K562 (cell line): ENCODE results near the gene SLC9A1. TPM values are rescaled to one million over a fixed set of nuclear protein-coding genes. Genes with fewer than 3 reads are reported as not detected.

Experiments
- CBX1 ChIP-seq: sonication (generic); IDR thresholded peaks from 2 replicates; pipeline ENCODE4 v1.6.1; 2016; ENCODE audit warnings: antibody characterized with exemption, low read depth, mild to moderate bottlenecking
- E2F4 ChIP-seq: sonication (generic); formaldehyde crosslinking; IDR thresholded peaks from 2 replicates; pipeline ENCODE4 v1.8.0; 2022; ENCODE audit warnings: mild to moderate bottlenecking, low read depth, missing genetic modification reagents
- ELF4 ChIP-seq: fragments of 450-650 bp; formaldehyde crosslinking; IDR thresholded peaks from 2 replicates; pipeline ENCODE4 v1.4.0; 2022; ENCODE audit warnings: missing genetic modification characterization
- FIP1L1 ChIP-seq: fragments of 200-400 bp; formaldehyde crosslinking; IDR thresholded peaks from 2 replicates; pipeline ENCODE4 v1.6.1; 2018; ENCODE audit warnings: mild to moderate bottlenecking, low read depth, low read length; ENCODE audit not compliant: poor library complexity, severe bottlenecking
- HMG20B ChIP-seq: fragments of 250-450 bp; sonication (Bioruptor Pico); IDR thresholded peaks from 2 replicates; pipeline ENCODE4 v1.5.0; 2021; ENCODE audit warnings: mild to moderate bottlenecking
- HNRNPL ChIP-seq: fragments of 200-400 bp; formaldehyde crosslinking; IDR thresholded peaks from 2 replicates; pipeline ENCODE4 v1.6.1; 2017; ENCODE audit warnings: low read depth, mild to moderate bottlenecking, low read length
- KAT7 ChIP-seq: sonication (generic); formaldehyde crosslinking; IDR thresholded peaks from 2 replicates; pipeline ENCODE4 v1.8.0; 2022; ENCODE audit warnings: missing genetic modification reagents, mild to moderate bottlenecking, borderline replicate concordance
- KLF16 ChIP-seq: IDR thresholded peaks from 2 replicates; pipeline ENCODE4 v1.6.1; 2016; ENCODE audit warnings: antibody characterized with exemption
- KLF6 ChIP-seq: fragments of 250-450 bp; sonication (Bioruptor Pico); IDR thresholded peaks from 2 replicates; pipeline ENCODE4 v1.4.0; 2020; ENCODE audit warnings: mild to moderate bottlenecking, moderate library complexity, borderline replicate concordance
- MCM2 ChIP-seq: fragments of 450-650 bp; IDR thresholded peaks from 2 replicates; pipeline ENCODE4 v1.6.1; 2017; ENCODE audit warnings: low read depth, mild to moderate bottlenecking
- MTA3 ChIP-seq: fragments of 450-650 bp; formaldehyde crosslinking; IDR thresholded peaks from 2 replicates; pipeline ENCODE4 v1.6.1; 2017; ENCODE audit warnings: mild to moderate bottlenecking, borderline replicate concordance
- MYC ChIP-seq, 2 experiments: fragments of 250-450 bp in 1 of 2; sonication (Bioruptor Pico) in 1 of 2; IDR thresholded peaks; 2 replicates each; pipeline versions ENCODE4 v1.5.1 to v1.6.1; 2012 to 2021; ENCODE audit warnings: low read depth in 2 of 2, borderline replicate concordance in 1 of 2, improper control_type of control experiment in 1 of 2, low read length in 1 of 2, mild to moderate bottlenecking in 1 of 2, moderate library complexity in 1 of 2
- NCOA6 ChIP-seq: fragments of 450-650 bp; IDR thresholded peaks from 2 replicates; pipeline ENCODE4 v1.6.1; 2017; ENCODE audit warnings: mild to moderate bottlenecking
- NFATC3 ChIP-seq: fragments of 450-650 bp; IDR thresholded peaks from 2 replicates; pipeline ENCODE4 v1.6.1; 2017; ENCODE audit warnings: mild to moderate bottlenecking
- NFIC ChIP-seq: fragments of 450-650 bp; IDR thresholded peaks from 2 replicates; pipeline ENCODE4 v1.6.1; 2017; ENCODE audit warnings: mild to moderate bottlenecking, inconsistent platforms
- NR4A1 ChIP-seq, 2 experiments: fragments of 250-450 bp in 1 of 2; fragments of 450-650 bp in 1 of 2; sonication (Bioruptor Pico) in 1 of 2; IDR thresholded peaks; 2 replicates each; pipeline versions ENCODE4 v1.4.0 to v1.6.1; 2016 to 2020; ENCODE audit warnings: mild to moderate bottlenecking in 2 of 2, missing compliant biosample characterization in 1 of 2, missing genetic modification characterization in 1 of 2, moderate library complexity in 1 of 2
- OTX1 ChIP-seq: fragments of 450-650 bp; formaldehyde crosslinking; IDR thresholded peaks from 2 replicates; pipeline ENCODE4 v1.4.0; 2022; ENCODE audit warnings: mild to moderate bottlenecking
- RBBP5 ChIP-seq: fragments of 200-600 bp; sonication (generic); IDR thresholded peaks from 2 replicates; pipeline ENCODE4 v1.6.1; 2012; ENCODE audit warnings: borderline replicate concordance, mild to moderate bottlenecking, low read length, control low read depth, inconsistent platforms; ENCODE audit not compliant: insufficient read depth, poor library complexity, severe bottlenecking
- STAT5B ChIP-seq: fragments of 250-450 bp; sonication (Bioruptor Pico); IDR thresholded peaks from 2 replicates; pipeline ENCODE4 v1.8.0; 2021; ENCODE audit warnings: mild to moderate bottlenecking, inconsistent platforms
- TAF1 ChIP-seq: IDR thresholded peaks from 2 replicates; pipeline ENCODE4 v1.6.1; 2011; ENCODE audit warnings: mild to moderate bottlenecking, low read length, moderate library complexity; ENCODE audit not compliant: insufficient read depth, control insufficient read depth, severe bottlenecking; ENCODE audit errors: extremely low read depth
- ZHX1 ChIP-seq: fragments of 150-350 bp; conservative IDR thresholded peaks from 2 replicates; pipeline ENCODE4 v1.6.1; 2014; ENCODE audit warnings: low read length
- ZNF764 ChIP-seq: fragments of 250-450 bp; sonication (Bioruptor Pico); IDR thresholded peaks from 2 replicates; pipeline ENCODE4 v1.4.0; 2020; ENCODE audit warnings: low read depth, mild to moderate bottlenecking, moderate library complexity
- polyA plus RNA-seq, 8 experiments: library from polyadenylated mRNA; depleted of rRNA in 4 of 8; stranded (reverse) in 5 of 8; unstranded in 3 of 8; fragments of >200 nt; fragmentation: Nextera tagmentation in 2 of 8; fragmentation: Illumina TruSeq in 1 of 8; extraction: Ambion mirVana in 2 of 8; extraction: Trizol in 1 of 8; gene quantifications; 2 replicates each; pipeline versions ENCODE4 v1.2.1 to v1.2.3, GENCODE V29; 2011 to 2014; ENCODE audit warnings: inconsistent platforms in 1 of 8, missing spikeins in 1 of 8
- total RNA-seq, 7 experiments: library from RNA; depleted of rRNA in 6 of 7; stranded (reverse); fragments of >200 nt in 6 of 7; fragmentation: Illumina TruSeq in 2 of 7; extraction: Trizol in 2 of 7; gene quantifications; 2 replicates each; pipeline versions ENCODE4 v1.2.1 to v1.2.3, GENCODE V29; 2011 to 2021; ENCODE audit warnings: low replicate concordance in 1 of 7
- TF ChIP-seq, protein P1 (sequence below): fragments of 450-650 bp; IDR thresholded peaks from 2 replicates; pipeline ENCODE4 v1.6.1; 2016; ENCODE audit warnings: mild to moderate bottlenecking

SLC9A1 gene
- total and polyA plus RNA-seq, 9 of the 15 experiments (the other 6 are each of a cell fraction or from before 2014, with no cell fraction given) = 0.59 to 14.4 (median 2.0) TPM

DNA sequence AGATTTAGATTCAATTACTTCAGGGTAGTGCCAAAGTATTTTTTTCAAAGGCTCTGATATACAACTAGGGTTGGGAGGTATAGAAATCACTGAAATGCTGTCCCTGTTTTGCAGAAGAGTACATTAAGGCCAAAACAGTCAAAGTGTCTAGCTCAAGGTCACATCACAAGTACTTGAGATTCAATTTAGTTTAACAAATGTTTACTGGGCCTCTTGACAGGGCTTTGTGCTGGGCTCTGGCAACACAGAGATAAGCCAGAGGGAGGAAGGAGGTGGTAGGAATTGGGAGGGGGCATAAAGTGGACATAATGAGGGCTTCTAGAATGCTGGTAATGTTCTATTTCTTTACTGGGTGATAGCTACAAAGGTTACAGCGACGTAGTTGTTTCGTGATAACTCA lies 2.3 kb upstream of the SLC9A1 start (continued):
- no peak for TF ChIP-seq STAT5B (CRISPR knock-in tag)
- TF ChIP-seq KLF6 (CRISPR knock-in tag) = peak; percentile 12; the same call in 1 of the 2 replicates
- TF ChIP-seq RBBP5 = no peak
- no peak for TF ChIP-seq KLF16
- TF ChIP-seq CBX1 = no peak
- 0 out of 2 replicates have a peak, but pooled peaks have one; percentile 33 for TF ChIP-seq ELF4
- no peak for TF ChIP-seq MYC (IDR thresholded peaks at IDR 0.05; ENCODE audit: low read depth, low read length)
- no peak for TF ChIP-seq MYC (CRISPR knock-in tag; IDR thresholded peaks at IDR 0.05; ENCODE audit: borderline replicate concordance, low read depth)
- no peak for TF ChIP-seq ZHX1
- no peak for TF ChIP-seq NFATC3
- TF ChIP-seq FIP1L1 = no peak
- TF ChIP-seq NFIC = peak; percentile 51
- TF ChIP-seq, protein P1, sequence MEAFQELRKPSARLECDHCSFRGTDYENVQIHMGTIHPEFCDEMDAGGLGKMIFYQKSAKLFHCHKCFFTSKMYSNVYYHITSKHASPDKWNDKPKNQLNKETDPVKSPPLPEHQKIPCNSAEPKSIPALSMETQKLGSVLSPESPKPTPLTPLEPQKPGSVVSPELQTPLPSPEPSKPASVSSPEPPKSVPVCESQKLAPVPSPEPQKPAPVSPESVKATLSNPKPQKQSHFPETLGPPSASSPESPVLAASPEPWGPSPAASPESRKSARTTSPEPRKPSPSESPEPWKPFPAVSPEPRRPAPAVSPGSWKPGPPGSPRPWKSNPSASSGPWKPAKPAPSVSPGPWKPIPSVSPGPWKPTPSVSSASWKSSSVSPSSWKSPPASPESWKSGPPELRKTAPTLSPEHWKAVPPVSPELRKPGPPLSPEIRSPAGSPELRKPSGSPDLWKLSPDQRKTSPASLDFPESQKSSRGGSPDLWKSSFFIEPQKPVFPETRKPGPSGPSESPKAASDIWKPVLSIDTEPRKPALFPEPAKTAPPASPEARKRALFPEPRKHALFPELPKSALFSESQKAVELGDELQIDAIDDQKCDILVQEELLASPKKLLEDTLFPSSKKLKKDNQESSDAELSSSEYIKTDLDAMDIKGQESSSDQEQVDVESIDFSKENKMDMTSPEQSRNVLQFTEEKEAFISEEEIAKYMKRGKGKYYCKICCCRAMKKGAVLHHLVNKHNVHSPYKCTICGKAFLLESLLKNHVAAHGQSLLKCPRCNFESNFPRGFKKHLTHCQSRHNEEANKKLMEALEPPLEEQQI = peak; percentile 33; the same call in 1 of the 2 replicates
- TF ChIP-seq E2F4 (CRISPR knock-in tag) = no peak
- no peak for TF ChIP-seq NCOA6
- no peak for TF ChIP-seq ZNF764
- peak; percentile 48; the same call in 1 of the 2 replicates for TF ChIP-seq MTA3
- no peak for TF ChIP-seq OTX1
- TF ChIP-seq HMG20B = no peak
- TF ChIP-seq MCM2 = no peak
- TF ChIP-seq KAT7 (CRISPR knock-in tag) = no peak
- TF ChIP-seq TAF1 = no peak
- TF ChIP-seq NR4A1 (CRISPR knock-in tag; IDR thresholded peaks at IDR 0.05) = no peak
- no peak; the same call in 1 of the 2 replicates for TF ChIP-seq NR4A1 (tag; IDR thresholded peaks at IDR 0.05)
- no peak for TF ChIP-seq HNRNPL
